DMS79 treated with DMSO at 0.1 percent for 48 hours (cell line): Measurements from ENCODE around the gene TDRD7.

Experiments used
- DNase-seq: peaks from one replicate; lab custom pipeline; 2025; lab: John Stamatoyannopoulos, UW

TDRD7 gene

GRCh38 chr9:97527626-97528528, 116.0 kb downstream of the TDRD7 start:
- DNase-seq = peak; percentile 16

- no peak for DNase-seq
Measured at GRCh38 chr9:97528529-97529230, 116.8 kb downstream of the TDRD7 start.

GRCh38 chr9:97529363-97530076, 117.6 kb downstream of the TDRD7 start:
- DNase-seq = no peak

DNA sequence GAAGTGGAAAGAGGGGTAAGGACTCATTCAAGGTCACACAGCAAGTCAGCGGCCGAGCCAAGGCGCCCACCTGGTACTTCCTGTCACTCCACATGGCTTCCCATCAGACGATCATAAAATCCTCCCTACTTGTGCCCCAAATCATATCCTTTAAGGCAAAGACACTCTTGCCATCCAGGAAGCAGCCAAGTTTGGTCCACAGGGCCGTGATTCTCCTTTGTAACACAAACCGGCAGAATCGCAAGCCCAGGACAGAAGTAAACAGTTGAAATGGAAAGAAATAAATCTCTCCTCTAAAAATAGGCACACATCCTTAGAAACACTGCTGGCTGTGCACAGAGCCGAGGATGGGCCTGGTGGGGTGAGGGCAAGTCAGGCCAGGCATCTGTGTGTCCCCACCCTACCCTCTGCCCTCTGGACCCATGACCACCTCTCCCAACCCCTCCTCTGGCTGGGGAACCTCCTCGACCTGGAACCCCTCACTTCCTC, 120.0 kb downstream of the TDRD7 start:
- DNase-seq = no peak

DNA sequence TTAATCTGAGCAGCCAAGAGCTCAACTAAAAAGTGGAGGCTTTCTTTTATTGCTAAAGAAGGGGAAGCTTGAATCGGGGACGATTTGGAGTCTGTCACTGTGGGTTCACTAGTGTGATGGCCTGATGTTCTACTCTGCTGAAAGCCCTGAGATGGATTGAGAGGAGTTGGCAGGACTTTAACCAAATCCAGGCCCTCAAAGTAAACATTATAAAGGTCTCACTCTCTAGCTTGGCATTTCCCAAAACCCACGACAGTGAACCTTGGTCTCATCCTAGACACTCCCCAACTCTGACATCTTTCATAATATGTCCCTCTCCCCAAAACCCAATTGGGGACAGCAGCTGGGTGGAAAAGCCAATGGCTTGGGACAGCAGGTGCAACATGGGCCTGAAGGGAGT, 122.3 kb downstream of the TDRD7 start:
- DNase-seq = no peak

- DNase-seq = no peak
Measured at GRCh38 chr9:97534961-97535594, 123.2 kb downstream of the TDRD7 start.

- DNase-seq = no peak
Measured at GRCh38 chr9:97535771-97536170, 123.9 kb downstream of the TDRD7 start.

- DNase-seq = no peak
Measured at GRCh38 chr9:97536480-97536879, 124.6 kb downstream of the TDRD7 start.

- DNase-seq = no peak
Measured at GRCh38 chr9:97543561-97543960, 131.7 kb downstream of the TDRD7 start.

DNA sequence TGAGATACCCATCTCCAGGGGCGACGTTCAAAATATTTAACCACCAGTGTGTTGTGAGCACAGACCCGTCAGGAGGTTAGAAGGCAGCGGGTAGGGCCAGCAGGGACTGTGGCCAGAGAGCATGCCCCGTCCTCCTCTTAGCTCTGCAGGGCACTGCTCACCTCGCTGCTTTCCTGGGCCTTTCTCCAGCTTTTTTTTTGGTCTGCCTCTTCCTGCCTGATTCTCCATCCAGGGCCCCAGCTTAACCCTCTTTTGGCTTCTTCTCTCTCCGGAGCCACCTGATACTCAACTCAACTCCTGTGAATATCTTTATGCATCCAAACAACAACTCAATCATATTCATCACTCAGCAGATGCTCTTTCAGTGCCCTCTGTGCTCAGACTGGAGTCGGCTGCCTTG, 133.6 kb downstream of the TDRD7 start:
- no peak for DNase-seq
